ENCODE results near the gene EIF3L. TPM values are rescaled to one million over a fixed set of nuclear protein-coding genes. Genes with fewer than 3 reads are reported as not detected.

EIF3L gene
- polyA plus RNA-seq, 1 of the 3 experiments (the other 2 are of a cell fraction) = 478 TPM

DNA sequence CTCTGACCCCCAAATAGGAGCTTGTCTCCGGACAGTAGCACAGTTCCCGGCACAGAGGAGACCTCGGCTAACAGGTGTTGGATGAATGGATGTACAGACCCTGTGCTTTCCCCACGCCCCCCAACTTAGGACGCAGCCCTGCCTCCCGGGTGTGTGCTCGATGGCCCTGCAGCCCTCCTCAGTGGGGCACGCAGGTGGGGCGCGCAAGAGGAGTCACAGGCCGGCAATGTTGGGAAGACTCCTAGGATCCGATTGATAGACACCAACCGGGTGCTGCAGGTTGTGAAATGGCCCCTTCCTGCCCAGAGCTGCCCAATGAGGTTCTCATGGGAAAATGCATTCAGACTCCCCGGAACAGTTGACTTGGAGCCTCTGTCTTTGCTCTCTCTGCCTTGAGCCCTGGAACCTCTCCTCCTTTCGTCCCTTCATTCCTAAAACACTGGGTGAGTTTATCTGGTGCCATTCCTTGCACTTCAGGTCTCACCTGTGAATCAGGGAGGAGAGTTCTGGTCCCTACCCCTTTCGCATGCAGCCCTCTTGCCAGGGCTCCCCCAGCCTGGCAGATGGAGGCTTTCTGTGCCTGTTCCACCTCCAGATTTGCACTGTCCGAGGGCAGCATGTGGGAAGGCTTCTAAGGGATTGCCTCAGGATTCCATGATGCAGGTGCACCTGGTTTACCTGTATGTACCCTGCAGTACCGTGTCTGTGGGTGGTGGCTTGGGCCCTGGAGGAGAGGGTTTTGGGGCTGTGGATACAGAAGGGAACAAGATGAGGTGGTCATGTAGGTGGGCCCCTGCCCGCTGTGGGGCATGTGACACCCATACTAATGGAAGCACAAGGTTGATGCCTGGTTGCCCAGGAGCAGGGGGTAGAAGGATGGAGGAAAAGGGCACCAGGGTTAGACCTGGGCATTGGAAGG is 58.1 kb downstream of the EIF3L start:
- peaks cover 18% of the 10 kb centered on the region for H3F3A ChIP-seq (replicated peaks; ENCODE audit: insufficient read depth)
- H3K9ac ChIP-seq = peak overlapping the region; percentile 85
- peak overlapping the region; percentile 68 to 87 for H3K4me3 ChIP-seq (ENCODE audit: low read depth in 2 of 2, low read length in 1 of 2)
- peak overlapping the region; percentile 98 for H3K4me2 ChIP-seq
- ChIA-PET POLR2A (interaction anchor here (0.6 kb wide), 1 partner anchor 271 kb away, joined by 3 read pairs; no protein-coding TSS in a partner anchor), CTCF (interaction anchor here (0.6 to 1.6 kb wide), 7 partner anchors 15 to 226 kb away, joined by 3 to 5 read pairs (median 3); no protein-coding TSS in a partner anchor)
- H3K9me2 ChIP-seq = no peaks in the 10 kb centered on the region
- peaks cover 40% of the 10 kb centered on the region for H4K20me1 ChIP-seq (ENCODE audit: insufficient read depth)
- H3K27me3 ChIP-seq (ENCODE audit: insufficient read depth) = no peaks in the 10 kb centered on the region
- peaks cover 9 to 18% of the 10 kb centered on the region in 2 experiments; a peak in 3 of 4 replicates for H3K4me1 ChIP-seq (ENCODE audit: control insufficient read depth in 1 of 2, insufficient read depth in 2 of 2, low read depth in 1 of 2, low read length in 1 of 2)
- TF ChIP-seq, protein P1, sequence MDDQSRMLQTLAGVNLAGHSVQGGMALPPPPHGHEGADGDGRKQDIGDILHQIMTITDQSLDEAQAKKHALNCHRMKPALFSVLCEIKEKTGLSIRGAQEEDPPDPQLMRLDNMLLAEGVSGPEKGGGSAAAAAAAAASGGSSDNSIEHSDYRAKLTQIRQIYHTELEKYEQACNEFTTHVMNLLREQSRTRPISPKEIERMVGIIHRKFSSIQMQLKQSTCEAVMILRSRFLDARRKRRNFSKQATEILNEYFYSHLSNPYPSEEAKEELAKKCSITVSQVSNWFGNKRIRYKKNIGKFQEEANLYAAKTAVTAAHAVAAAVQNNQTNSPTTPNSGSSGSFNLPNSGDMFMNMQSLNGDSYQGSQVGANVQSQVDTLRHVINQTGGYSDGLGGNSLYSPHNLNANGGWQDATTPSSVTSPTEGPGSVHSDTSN (IDR thresholded peaks at IDR 0.05) = no peak
- no peak for TF ChIP-seq RXRA (IDR thresholded peaks at IDR 0.05; ENCODE audit: borderline replicate concordance, low read depth)
- TF ChIP-seq MXI1 (IDR thresholded peaks at IDR 0.05; ENCODE audit: low read depth, low read length) = no peak
- TF ChIP-seq RCOR1 (IDR thresholded peaks at IDR 0.05; ENCODE audit: low read length) = no peak
- TF ChIP-seq ELF1 (IDR thresholded peaks at IDR 0.05) = no peak
- TF ChIP-seq YY1 (IDR thresholded peaks at IDR 0.05; ENCODE audit: low read depth) = no peak
- TF ChIP-seq, protein P2, sequence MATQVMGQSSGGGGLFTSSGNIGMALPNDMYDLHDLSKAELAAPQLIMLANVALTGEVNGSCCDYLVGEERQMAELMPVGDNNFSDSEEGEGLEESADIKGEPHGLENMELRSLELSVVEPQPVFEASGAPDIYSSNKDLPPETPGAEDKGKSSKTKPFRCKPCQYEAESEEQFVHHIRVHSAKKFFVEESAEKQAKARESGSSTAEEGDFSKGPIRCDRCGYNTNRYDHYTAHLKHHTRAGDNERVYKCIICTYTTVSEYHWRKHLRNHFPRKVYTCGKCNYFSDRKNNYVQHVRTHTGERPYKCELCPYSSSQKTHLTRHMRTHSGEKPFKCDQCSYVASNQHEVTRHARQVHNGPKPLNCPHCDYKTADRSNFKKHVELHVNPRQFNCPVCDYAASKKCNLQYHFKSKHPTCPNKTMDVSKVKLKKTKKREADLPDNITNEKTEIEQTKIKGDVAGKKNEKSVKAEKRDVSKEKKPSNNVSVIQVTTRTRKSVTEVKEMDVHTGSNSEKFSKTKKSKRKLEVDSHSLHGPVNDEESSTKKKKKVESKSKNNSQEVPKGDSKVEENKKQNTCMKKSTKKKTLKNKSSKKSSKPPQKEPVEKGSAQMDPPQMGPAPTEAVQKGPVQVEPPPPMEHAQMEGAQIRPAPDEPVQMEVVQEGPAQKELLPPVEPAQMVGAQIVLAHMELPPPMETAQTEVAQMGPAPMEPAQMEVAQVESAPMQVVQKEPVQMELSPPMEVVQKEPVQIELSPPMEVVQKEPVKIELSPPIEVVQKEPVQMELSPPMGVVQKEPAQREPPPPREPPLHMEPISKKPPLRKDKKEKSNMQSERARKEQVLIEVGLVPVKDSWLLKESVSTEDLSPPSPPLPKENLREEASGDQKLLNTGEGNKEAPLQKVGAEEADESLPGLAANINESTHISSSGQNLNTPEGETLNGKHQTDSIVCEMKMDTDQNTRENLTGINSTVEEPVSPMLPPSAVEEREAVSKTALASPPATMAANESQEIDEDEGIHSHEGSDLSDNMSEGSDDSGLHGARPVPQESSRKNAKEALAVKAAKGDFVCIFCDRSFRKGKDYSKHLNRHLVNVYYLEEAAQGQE (IDR thresholded peaks at IDR 0.05; ENCODE audit: low read depth, low read length) = no peak
- TF ChIP-seq, protein P3, sequence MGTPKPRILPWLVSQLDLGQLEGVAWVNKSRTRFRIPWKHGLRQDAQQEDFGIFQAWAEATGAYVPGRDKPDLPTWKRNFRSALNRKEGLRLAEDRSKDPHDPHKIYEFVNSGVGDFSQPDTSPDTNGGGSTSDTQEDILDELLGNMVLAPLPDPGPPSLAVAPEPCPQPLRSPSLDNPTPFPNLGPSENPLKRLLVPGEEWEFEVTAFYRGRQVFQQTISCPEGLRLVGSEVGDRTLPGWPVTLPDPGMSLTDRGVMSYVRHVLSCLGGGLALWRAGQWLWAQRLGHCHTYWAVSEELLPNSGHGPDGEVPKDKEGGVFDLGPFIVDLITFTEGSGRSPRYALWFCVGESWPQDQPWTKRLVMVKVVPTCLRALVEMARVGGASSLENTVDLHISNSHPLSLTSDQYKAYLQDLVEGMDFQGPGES (IDR thresholded peaks at IDR 0.05; ENCODE audit: low read depth, low read length) = no peak
- TF ChIP-seq FOSL2 (IDR thresholded peaks at IDR 0.05; ENCODE audit: borderline replicate concordance, low read depth) = no peak
- TF ChIP-seq NRF1 (IDR thresholded peaks at IDR 0.05; ENCODE audit: low read depth, low read length) = no peak
- TF ChIP-seq SIN3A (IDR thresholded peaks at IDR 0.05; ENCODE audit: borderline replicate concordance, low read depth, low read length) = no peak
- TF ChIP-seq TCF12 (IDR thresholded peaks at IDR 0.05) = no peak
- TF ChIP-seq TAF1 (IDR thresholded peaks at IDR 0.05; ENCODE audit: borderline replicate concordance, low read depth, low read length) = no peak
- TF ChIP-seq NFIC (IDR thresholded peaks at IDR 0.05; ENCODE audit: borderline replicate concordance) = no peak
- TF ChIP-seq EZH2phosphoT487 (IDR thresholded peaks at IDR 0.05; ENCODE audit: borderline replicate concordance, low read depth) = no peak
- TF ChIP-seq, protein P4, sequence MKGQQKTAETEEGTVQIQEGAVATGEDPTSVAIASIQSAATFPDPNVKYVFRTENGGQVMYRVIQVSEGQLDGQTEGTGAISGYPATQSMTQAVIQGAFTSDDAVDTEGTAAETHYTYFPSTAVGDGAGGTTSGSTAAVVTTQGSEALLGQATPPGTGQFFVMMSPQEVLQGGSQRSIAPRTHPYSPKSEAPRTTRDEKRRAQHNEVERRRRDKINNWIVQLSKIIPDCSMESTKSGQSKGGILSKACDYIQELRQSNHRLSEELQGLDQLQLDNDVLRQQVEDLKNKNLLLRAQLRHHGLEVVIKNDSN (IDR thresholded peaks at IDR 0.05; ENCODE audit: borderline replicate concordance, low read depth) = no peak
- no peak for TF ChIP-seq POLR2AphosphoS5 (IDR thresholded peaks at IDR 0.05; ENCODE audit: low read depth, low read length)
- TF ChIP-seq, protein P5, sequence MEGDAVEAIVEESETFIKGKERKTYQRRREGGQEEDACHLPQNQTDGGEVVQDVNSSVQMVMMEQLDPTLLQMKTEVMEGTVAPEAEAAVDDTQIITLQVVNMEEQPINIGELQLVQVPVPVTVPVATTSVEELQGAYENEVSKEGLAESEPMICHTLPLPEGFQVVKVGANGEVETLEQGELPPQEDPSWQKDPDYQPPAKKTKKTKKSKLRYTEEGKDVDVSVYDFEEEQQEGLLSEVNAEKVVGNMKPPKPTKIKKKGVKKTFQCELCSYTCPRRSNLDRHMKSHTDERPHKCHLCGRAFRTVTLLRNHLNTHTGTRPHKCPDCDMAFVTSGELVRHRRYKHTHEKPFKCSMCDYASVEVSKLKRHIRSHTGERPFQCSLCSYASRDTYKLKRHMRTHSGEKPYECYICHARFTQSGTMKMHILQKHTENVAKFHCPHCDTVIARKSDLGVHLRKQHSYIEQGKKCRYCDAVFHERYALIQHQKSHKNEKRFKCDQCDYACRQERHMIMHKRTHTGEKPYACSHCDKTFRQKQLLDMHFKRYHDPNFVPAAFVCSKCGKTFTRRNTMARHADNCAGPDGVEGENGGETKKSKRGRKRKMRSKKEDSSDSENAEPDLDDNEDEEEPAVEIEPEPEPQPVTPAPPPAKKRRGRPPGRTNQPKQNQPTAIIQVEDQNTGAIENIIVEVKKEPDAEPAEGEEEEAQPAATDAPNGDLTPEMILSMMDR (IDR thresholded peaks at IDR 0.05) = no peak
- TF ChIP-seq GABPA (IDR thresholded peaks at IDR 0.05; ENCODE audit: low read depth) = no peak
- no peak for TF ChIP-seq EP300 (IDR thresholded peaks at IDR 0.05; ENCODE audit: borderline replicate concordance in 1 of 2, low read depth in 1 of 2, low read length in 1 of 2)
- no peaks in the 10 kb centered on the region for H3K9me3 ChIP-seq
- H2AFZ ChIP-seq (ENCODE audit: low read depth) = no peak overlapping the region
- H3K27ac ChIP-seq (ENCODE audit: low read depth in 2 of 2, low read length in 1 of 2) = peak overlapping the region in 1 of 2 experiments; percentile 47; a peak in 2 of 4 replicates
- no peaks in the 10 kb centered on the region for H3K36me3 ChIP-seq (replicated peaks in 1 of 2; ENCODE audit: control insufficient read depth in 1 of 2, insufficient read depth in 2 of 2, low read length in 1 of 2)
- 76% methylated on average over 8 of the region's 19 CpGs for WGBS (ENCODE audit: low lambda C conversion rate)
- no peak for DNase-seq
- H3K79me2 ChIP-seq (ENCODE audit: insufficient read depth) = peaks cover 60% of the 10 kb centered on the region

All from SK-N-SH (cell line).